CD14-positive monocyte (primary cell): ENCODE results near the gene UHRF1. TPM values are rescaled to one million over a fixed set of nuclear protein-coding genes. Genes with fewer than 3 reads are reported as not detected.

Experiments used
- DNase-seq, 3 donors: peaks; one replicate each; pipeline ENCODE4 v3.0.0-alpha.2; 2011 to 2022
- H2AFZ ChIP-seq: 2 replicates; pipeline ENCODE4 v1.6.0; 2012; ENCODE audit warnings: mild to moderate bottlenecking, low read depth, low read length, inconsistent platforms; ENCODE audit not compliant: insufficient read depth, poor library complexity, severe bottlenecking
- H3K27ac ChIP-seq, 2 donors: 1 replicate in 1 of 2; 2 replicates in 1 of 2; pipeline ENCODE4 v1.5.1; 2012 to 2013; ENCODE audit warnings: low read length in 2 of 2, control low read depth in 1 of 2, inconsistent platforms in 1 of 2, low read depth in 1 of 2, mild to moderate bottlenecking in 1 of 2
- H3K27me3 ChIP-seq, 2 donors: one replicate each; pipeline versions ENCODE4 v1.6.0 to v1.6.1; 2011 to 2013; ENCODE audit warnings: low read length in 2 of 2; ENCODE audit not compliant: control insufficient read depth in 2 of 2, insufficient read depth in 2 of 2
- H3K36me3 ChIP-seq, 2 donors: replicated peaks in 1 of 2; 1 replicate in 1 of 2; 2 replicates in 1 of 2; pipeline versions ENCODE4 v1.5.1 to v1.6.1; 2012 to 2013; ENCODE audit warnings: low read length in 2 of 2, control low read depth in 1 of 2, inconsistent platforms in 1 of 2, mild to moderate bottlenecking in 1 of 2; ENCODE audit not compliant: insufficient read depth in 2 of 2, control insufficient read depth in 1 of 2
- H3K4me1 ChIP-seq, 2 donors: 1 replicate in 1 of 2; 2 replicates in 1 of 2; pipeline versions ENCODE4 v1.5.1 to v1.6.1; 2012 to 2013; ENCODE audit warnings: low read length in 2 of 2, control low read depth in 1 of 2, inconsistent platforms in 1 of 2, mild to moderate bottlenecking in 1 of 2, moderate library complexity in 1 of 2; ENCODE audit not compliant: insufficient read depth in 2 of 2, control insufficient read depth in 1 of 2
- H3K4me2 ChIP-seq: replicated peaks from 2 replicates; pipeline ENCODE3; 2012; ENCODE audit warnings: low read length, moderate library complexity, mild to moderate bottlenecking; ENCODE audit not compliant: poor library complexity, severe bottlenecking; ENCODE audit errors: extremely low read depth
- H3K4me3 ChIP-seq, 3 experiments: fragments of 200-600 bp in 1 of 3; sonication (generic) in 1 of 3; replicated peaks in 1 of 3; 1 replicate in 2 of 3; 2 replicates in 1 of 3; pipeline ENCODE4 v1.5.1; 2011 to 2013; ENCODE audit warnings: low read length in 3 of 3, mild to moderate bottlenecking in 3 of 3, control low read depth in 2 of 3, low read depth in 2 of 3, inconsistent platforms in 1 of 3, moderate library complexity in 1 of 3
- H3K79me2 ChIP-seq: 2 replicates; pipeline ENCODE4 v1.6.0; 2012; ENCODE audit warnings: mild to moderate bottlenecking, control low read depth, inconsistent platforms, low read length, moderate library complexity; ENCODE audit not compliant: insufficient read depth
- H3K9ac ChIP-seq: 2 replicates; pipeline ENCODE4 v1.6.0; 2017; ENCODE audit warnings: low read length, mild to moderate bottlenecking; ENCODE audit not compliant: insufficient read depth, poor library complexity, severe bottlenecking
- H3K9me3 ChIP-seq, 2 donors: replicated peaks in 1 of 2; 1 replicate in 1 of 2; 2 replicates in 1 of 2; pipeline versions ENCODE4 v1.5.1 to v1.6.1; 2012 to 2013; ENCODE audit warnings: low read length in 2 of 2, control low read depth in 1 of 2; ENCODE audit not compliant: control insufficient read depth in 1 of 2, insufficient read depth in 1 of 2
- H4K20me1 ChIP-seq: 2 replicates; pipeline ENCODE4 v1.6.0; 2012; ENCODE audit warnings: mild to moderate bottlenecking, low read length, control low read depth, moderate library complexity; ENCODE audit not compliant: insufficient read depth
- H3K27ac Mint-ChIP-seq, 7 donors: one replicate each; pipeline ENCODE4 v1.8.0; 2020; ENCODE audit warnings: mild to moderate bottlenecking in 7 of 7, mixed read lengths in 7 of 7, moderate library complexity in 6 of 7, inconsistent platforms in 2 of 7
- H3K27me3 Mint-ChIP-seq, 3 donors: one replicate each; pipeline ENCODE4 v1.8.0; 2021 to 2022; ENCODE audit warnings: low read depth in 3 of 3, mild to moderate bottlenecking in 3 of 3, mixed read lengths in 3 of 3, moderate library complexity in 3 of 3, inconsistent platforms in 1 of 3
- H3K36me3 Mint-ChIP-seq, 2 donors: one replicate each; pipeline ENCODE4 v1.8.0; 2020; ENCODE audit warnings: mixed read lengths in 2 of 2, inconsistent platforms in 1 of 2, mild to moderate bottlenecking in 1 of 2
- H3K4me1 Mint-ChIP-seq: one replicate; pipeline ENCODE4 v1.8.0; 2020; ENCODE audit warnings: mild to moderate bottlenecking, mixed read lengths
- H3K4me3 Mint-ChIP-seq, 2 donors: one replicate each; pipeline ENCODE4 v1.8.0; 2020; ENCODE audit warnings: mild to moderate bottlenecking in 2 of 2, mixed read lengths in 2 of 2, moderate library complexity in 1 of 2
- H3K9me3 Mint-ChIP-seq, 7 donors: one replicate each; pipeline ENCODE4 v1.8.0; 2020 to 2022; ENCODE audit warnings: mixed read lengths in 7 of 7, mild to moderate bottlenecking in 6 of 7, moderate library complexity in 6 of 7, inconsistent platforms in 2 of 7
- WGBS: methylation state at CpG from one replicate; pipeline ENCODE4 v1.1.5; 2013; ENCODE audit warnings: missing lambda C conversion rate; ENCODE audit not compliant: insufficient coverage; 5-methylcytosine and 5-hydroxymethylcytosine counted together
- intact Hi-C, 2 donors: fragments of 100-400 bp; cut with micrococcal nuclease; formaldehyde crosslinking; loops; one replicate each; pipeline versions ENCODE4 v1.15.0 to v1.15.1; 2023
- polyA plus RNA-seq, 3 donors: library from polyadenylated mRNA; depleted of rRNA in 1 of 3; unstranded in 2 of 3; stranded (reverse) in 1 of 3; fragments of 300-500 nt in 2 of 3; fragments of >200 nt in 1 of 3; fragmentation: Illumina TruSeq in 2 of 3; gene quantifications; 1 replicate in 2 of 3; 2 replicates in 1 of 3; pipeline ENCODE4 v1.2.3, GENCODE V29; 2012 to 2021
- TF ChIP-seq, protein P1 (sequence below): fragments of 200-600 bp; IDR thresholded peaks from one replicate; pipeline ENCODE4 v1.8.0; 2022; ENCODE audit warnings: antibody characterized with exemption, mild to moderate bottlenecking

UHRF1 gene
- polyA plus RNA-seq, 3 donors, result 0.06 to 0.77 (median 0.63) TPM

DNA sequence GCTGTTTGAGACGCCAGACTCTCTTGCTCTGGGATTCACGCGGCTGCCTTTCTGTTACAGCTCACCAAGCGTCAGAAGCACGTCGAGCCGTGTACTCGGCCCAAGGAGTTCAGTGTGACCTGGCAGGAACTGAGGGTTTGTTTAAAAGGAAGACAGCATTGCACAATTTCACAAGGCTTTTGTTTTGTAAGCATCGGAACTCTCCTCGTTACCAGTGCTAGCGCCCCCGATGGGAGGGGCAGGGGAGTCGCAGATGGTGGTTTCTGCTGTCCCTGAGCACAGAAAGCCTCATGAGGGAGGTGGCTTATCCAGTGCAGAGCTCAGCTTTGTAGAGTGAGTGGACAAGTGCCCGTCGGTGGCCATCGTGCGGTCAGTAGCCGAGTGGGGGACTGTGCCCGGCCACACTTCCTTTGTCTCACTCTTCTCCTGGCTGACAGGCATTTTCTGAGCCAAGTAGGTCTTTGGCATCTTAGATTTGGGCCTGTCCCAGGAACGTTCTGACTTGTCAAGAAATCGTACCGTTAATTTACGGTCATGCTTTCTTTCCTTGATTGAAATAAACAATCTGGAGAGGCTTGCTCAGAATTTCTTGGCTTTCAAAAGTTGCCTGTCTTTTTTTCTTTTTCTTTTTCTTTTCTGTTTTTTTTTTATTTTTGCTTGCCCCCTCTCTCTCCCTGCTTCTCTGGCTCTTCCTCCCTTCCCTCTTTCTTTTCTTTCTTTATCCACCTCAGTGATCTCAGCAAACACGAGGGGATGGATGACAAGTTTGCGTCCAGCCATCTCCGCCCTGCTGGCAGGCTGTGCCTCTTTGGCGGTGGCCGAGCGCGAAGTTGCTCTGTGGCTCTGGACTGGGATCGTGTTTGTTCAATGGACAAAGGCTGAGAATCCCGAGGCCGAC, 67.3 kb downstream of the UHRF1 start:
- WGBS, result 29% methylated on average over 29 of the region's 33 CpGs
- H3K4me3 ChIP-seq, result peak overlapping the region in 1 of 3 experiments; percentile 56
- H3K27me3 Mint-ChIP-seq, result peaks cover 0 to 3% (median 0%) of the 10 kb centered on the region in 3 donors
- H3K9me3 Mint-ChIP-seq, result peaks cover 0 to 2% (median 0%) of the 10 kb centered on the region in 7 donors
- peak overlapping the region; percentile 84 to 96 for H3K27ac ChIP-seq
- H3K36me3 ChIP-seq, result peaks cover 2 to 8% of the 10 kb centered on the region in 2 donors
- H3K4me1 ChIP-seq, result peaks cover 63 to 72% of the 10 kb centered on the region in 2 donors
- H3K4me2 ChIP-seq, result peak overlapping the region; percentile 61
- peak overlapping the region; percentile 98 to 99 (median 99) for H3K27ac Mint-ChIP-seq
- peak overlapping the region; percentile 64 for H3K9ac ChIP-seq
- H3K9me3 ChIP-seq, result no peaks in the 10 kb centered on the region
- H3K36me3 Mint-ChIP-seq, result peaks cover 21 to 30% of the 10 kb centered on the region in 2 donors
- TF ChIP-seq, protein P1, sequence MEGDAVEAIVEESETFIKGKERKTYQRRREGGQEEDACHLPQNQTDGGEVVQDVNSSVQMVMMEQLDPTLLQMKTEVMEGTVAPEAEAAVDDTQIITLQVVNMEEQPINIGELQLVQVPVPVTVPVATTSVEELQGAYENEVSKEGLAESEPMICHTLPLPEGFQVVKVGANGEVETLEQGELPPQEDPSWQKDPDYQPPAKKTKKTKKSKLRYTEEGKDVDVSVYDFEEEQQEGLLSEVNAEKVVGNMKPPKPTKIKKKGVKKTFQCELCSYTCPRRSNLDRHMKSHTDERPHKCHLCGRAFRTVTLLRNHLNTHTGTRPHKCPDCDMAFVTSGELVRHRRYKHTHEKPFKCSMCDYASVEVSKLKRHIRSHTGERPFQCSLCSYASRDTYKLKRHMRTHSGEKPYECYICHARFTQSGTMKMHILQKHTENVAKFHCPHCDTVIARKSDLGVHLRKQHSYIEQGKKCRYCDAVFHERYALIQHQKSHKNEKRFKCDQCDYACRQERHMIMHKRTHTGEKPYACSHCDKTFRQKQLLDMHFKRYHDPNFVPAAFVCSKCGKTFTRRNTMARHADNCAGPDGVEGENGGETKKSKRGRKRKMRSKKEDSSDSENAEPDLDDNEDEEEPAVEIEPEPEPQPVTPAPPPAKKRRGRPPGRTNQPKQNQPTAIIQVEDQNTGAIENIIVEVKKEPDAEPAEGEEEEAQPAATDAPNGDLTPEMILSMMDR, result peak; percentile 68
- H3K4me1 Mint-ChIP-seq, result peaks cover 70% of the 10 kb centered on the region
- intact Hi-C loops, result loop anchor here (5.0 to 10.0 kb wide), 3 partner anchors 62 to 102 kb away; no protein-coding TSS in a partner anchor
- no peak overlapping the region for H2AFZ ChIP-seq
- peak overlapping the region; percentile 59 to 69 for H3K4me3 Mint-ChIP-seq
- peaks cover 89% of the 10 kb centered on the region for H3K79me2 ChIP-seq
- peaks cover 64% of the 10 kb centered on the region for H4K20me1 ChIP-seq
- no peaks in the 10 kb centered on the region for H3K27me3 ChIP-seq
- DNase-seq, result peak; percentile 95 to 98 (median 96)

DNA sequence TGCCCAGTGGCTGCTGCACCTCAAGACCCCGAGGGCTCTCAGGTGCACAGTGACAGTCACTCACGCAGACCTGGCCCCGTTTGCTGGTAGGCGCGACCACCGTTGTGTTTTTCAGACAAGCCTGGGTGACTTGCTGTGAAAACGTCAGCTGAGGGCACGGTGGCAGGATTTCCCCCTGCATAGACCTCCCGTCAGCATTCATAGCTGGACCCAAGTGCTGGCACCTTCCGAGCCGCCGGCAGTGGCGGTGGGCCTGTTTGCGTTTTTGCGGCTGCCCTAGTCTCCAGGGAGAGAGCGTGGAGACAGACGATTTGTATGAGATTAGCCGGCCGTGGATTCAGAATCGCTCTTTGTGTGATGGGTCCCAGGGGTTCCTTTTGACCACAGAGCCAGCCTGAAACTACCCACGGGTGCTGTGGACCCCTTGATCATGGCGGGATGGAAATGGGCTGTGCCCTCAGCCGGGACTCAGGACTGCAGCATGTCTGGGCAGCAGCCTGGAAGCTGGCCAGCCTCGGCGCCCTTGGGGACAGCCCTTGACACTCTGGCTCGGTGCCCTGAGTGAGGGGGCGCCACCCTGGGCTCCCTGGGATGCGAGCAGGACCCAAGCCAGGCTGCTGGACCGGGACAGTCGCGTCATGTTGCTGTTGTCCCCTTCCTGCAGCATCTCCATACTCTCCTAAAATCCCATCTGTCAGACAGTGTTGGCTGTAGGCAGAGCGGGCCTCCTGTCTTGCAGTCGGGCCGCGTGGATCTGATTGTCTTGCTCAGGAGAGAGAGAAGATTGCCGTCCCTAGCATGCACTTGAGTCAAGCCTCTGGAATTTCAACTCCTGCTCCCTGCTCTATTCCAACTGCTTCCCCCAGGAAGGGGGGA, 68.2 kb downstream of the UHRF1 start:
- Histone ChIP-seq H3K9me3 (no peaks in the 10 kb centered on the region), H3K79me2 (peaks cover 87% of the 10 kb centered on the region), H3K27ac (peak overlapping the region in 1 of 2 donors; percentile 96), H3K36me3 (peaks cover 2 to 8% of the 10 kb centered on the region in 2 donors), H3K4me2 (no peak overlapping the region), H3K4me3 (peak overlapping the region in 1 of 3 experiments; percentile 56), H2AFZ (no peak overlapping the region), H3K27me3 (no peaks in the 10 kb centered on the region), H4K20me1 (peaks cover 64% of the 10 kb centered on the region), H3K4me1 (peaks cover 61 to 64% of the 10 kb centered on the region in 2 donors), H3K9ac (no peak overlapping the region)
- peaks cover 0 to 3% (median 0%) of the 10 kb centered on the region in 3 donors for H3K27me3 Mint-ChIP-seq
- no peak overlapping the region for H3K4me3 Mint-ChIP-seq
- peaks cover 20 to 32% of the 10 kb centered on the region in 2 donors for H3K36me3 Mint-ChIP-seq
- TF ChIP-seq, protein P1, result no peak
- peaks cover 0 to 2% (median 0%) of the 10 kb centered on the region in 7 donors for H3K9me3 Mint-ChIP-seq
- intact Hi-C loops, result loop anchor here (5.0 to 10.0 kb wide), 3 partner anchors 63 to 103 kb away; no protein-coding TSS in a partner anchor
- 92% methylated on average over 32 of the region's 36 CpGs for WGBS
- H3K4me1 Mint-ChIP-seq, result peaks cover 67% of the 10 kb centered on the region
- DNase-seq, result no peak
- peak overlapping the region; percentile 98 to 99 (median 99) for H3K27ac Mint-ChIP-seq
